PC-9 (cell line): ENCODE data around the gene CRHR2. TPM values are rescaled to one million over a fixed set of nuclear protein-coding genes. Genes with fewer than 3 reads are reported as not detected.

Experiments used
- BruUV-seq: library from RNA; stranded (reverse); fragments of 400-500 nt; replicated peaks from 2 replicates; lab custom pipeline; 2021; lab: Mats Ljungman, UMichigan
- CTCF ChIA-PET: fragments of 300-600 bp; sonication (Branson Sonifier 250); formaldehyde crosslinking; loops from one replicate; lab custom pipeline; 2022; ENCODE audit warnings: antibody characterized with exemption; lab: Charles Lee
- POLR2A ChIA-PET: fragments of 300-600 bp; sonication (Branson Sonifier 250); formaldehyde crosslinking; loops from one replicate; lab custom pipeline; 2022; ENCODE audit warnings: antibody characterized with exemption; ENCODE audit not compliant: unreplicated experiment; lab: Charles Lee
- DNase-seq, 2 experiments: peaks; one replicate each; pipeline versions ENCODE4 v3.0.0 to v3.0.0-alpha.2; 2015 to 2022; ENCODE audit warnings: mixed read lengths in 1 of 2
- H2AFZ ChIP-seq: fragments of 200-600 bp; sonication (generic); 2 replicates; pipeline ENCODE4 v1.8.1; 2017; ENCODE audit warnings: antibody characterized with exemption
- H3F3A ChIP-seq: fragments of 200-600 bp; sonication (generic); 2 replicates; pipeline ENCODE4 v1.8.1; 2017; ENCODE audit warnings: antibody characterized with exemption, mild to moderate bottlenecking, low read depth; ENCODE audit not compliant: insufficient read depth
- H3K27ac ChIP-seq: fragments of 200-600 bp; sonication (generic); 2 replicates; pipeline ENCODE4 v1.6.1; 2016; ENCODE audit warnings: mixed run types
- H3K27me3 ChIP-seq: fragments of 200-600 bp; sonication (generic); 2 replicates; pipeline ENCODE4 v1.6.1; 2016; ENCODE audit warnings: low read depth, mixed run types; ENCODE audit not compliant: insufficient read depth
- H3K36me3 ChIP-seq: fragments of 200-600 bp; sonication (generic); 2 replicates; pipeline ENCODE4 v1.6.1; 2016; ENCODE audit warnings: low read depth, mixed run types
- H3K4me1 ChIP-seq: fragments of 200-600 bp; sonication (generic); replicated peaks from 2 replicates; pipeline ENCODE4 v1.6.1; 2016; ENCODE audit warnings: mixed run types; ENCODE audit not compliant: insufficient read depth
- H3K4me2 ChIP-seq: fragments of 200-600 bp; sonication (generic); 2 replicates; pipeline ENCODE4 v1.6.1; 2017; ENCODE audit warnings: mixed run types
- H3K4me3 ChIP-seq: fragments of 200-600 bp; sonication (generic); 2 replicates; pipeline ENCODE4 v1.6.1; 2016; ENCODE audit warnings: mixed run types
- H3K79me2 ChIP-seq: fragments of 200-600 bp; sonication (generic); 2 replicates; pipeline ENCODE4 v1.6.1; 2017; ENCODE audit warnings: low read depth, mixed run types
- H3K9me2 ChIP-seq: fragments of 200-600 bp; sonication (generic); 2 replicates; pipeline ENCODE4 v1.8.1; 2017; ENCODE audit warnings: mild to moderate bottlenecking; ENCODE audit not compliant: insufficient read depth
- H3K9me3 ChIP-seq: fragments of 200-600 bp; sonication (generic); 2 replicates; pipeline ENCODE4 v1.8.1; 2016; ENCODE audit warnings: low read depth; ENCODE audit not compliant: insufficient read depth
- H4K20me1 ChIP-seq: fragments of 200-600 bp; sonication (generic); 2 replicates; pipeline ENCODE4 v1.8.1; 2017; ENCODE audit not compliant: insufficient read depth
- CTCF ChIP-seq: fragments of 200-600 bp; sonication (generic); conservative IDR thresholded peaks from 2 replicates; pipeline ENCODE4 v1.6.1; 2017; ENCODE audit warnings: mixed run types, antibody characterized with exemption, mild to moderate bottlenecking, moderate library complexity
- EZH2 ChIP-seq: fragments of 200-600 bp; sonication (generic); IDR thresholded peaks from 2 replicates; pipeline ENCODE4 v1.8.0; 2017; ENCODE audit warnings: antibody characterized with exemption, low read depth
- intact Hi-C: fragments of 100-400 bp; cut with micrococcal nuclease; formaldehyde crosslinking; loops from one replicate; pipeline ENCODE4 v1.10.0; 2022; ENCODE audit not compliant: unreplicated experiment
- total RNA-seq: library from RNA; stranded (reverse); gene quantifications from 2 replicates; pipeline ENCODE4 v1.2.3, GENCODE V29; 2021

CRHR2 gene
- total RNA-seq, 1 experiment from 2014 or later: not detected

- Histone ChIP-seq H3K4me1 (no peaks in the 10 kb centered on the region), H4K20me1 (no peaks in the 10 kb centered on the region), H3K9me3 (no peaks in the 10 kb centered on the region), H3K4me2 (no peak overlapping the region), H3K27ac (no peak overlapping the region), H3F3A (no peaks in the 10 kb centered on the region), H3K27me3 (peaks cover 72% of the 10 kb centered on the region), H3K4me3 (no peak overlapping the region), H3K36me3 (no peaks in the 10 kb centered on the region), H3K79me2 (no peaks in the 10 kb centered on the region), H3K9me2 (no peaks in the 10 kb centered on the region), H2AFZ (no peak overlapping the region)
- intact Hi-C loops: no loop called here
- ChIA-PET CTCF (interaction anchor here (0.6 kb wide), 1 partner anchor 312 kb away, joined by 3 read pairs; no protein-coding TSS in a partner anchor), POLR2A (no interaction called here)
- no TSS peak for BruUV-seq
- DNase-seq: no peak
- TF ChIP-seq EZH2: no peak
- no peak for TF ChIP-seq CTCF
These were observed 5.3 kb upstream of the CRHR2 start for GRCh38 chr7:30687604-30688003.

GRCh38 chr7:30684351-30684750, 2.1 kb upstream of the CRHR2 start:
- no TSS peak for BruUV-seq
- CTCF ChIA-PET: no interaction called here
- intact Hi-C loops: no loop called here

GRCh38 chr7:30683816-30684215, 1.6 kb upstream of the CRHR2 start:
- Histone ChIP-seq H3K36me3 (no peaks in the 10 kb centered on the region), H3K4me2 (no peak overlapping the region), H3K9me3 (no peaks in the 10 kb centered on the region), H4K20me1 (peaks cover 4% of the 10 kb centered on the region; the same call in 1 of the 2 replicates), H3F3A (no peaks in the 10 kb centered on the region), H3K9me2 (no peaks in the 10 kb centered on the region), H3K4me3 (no peak overlapping the region), H3K27ac (no peak overlapping the region), H3K79me2 (no peaks in the 10 kb centered on the region), H2AFZ (no peak overlapping the region), H3K4me1 (no peaks in the 10 kb centered on the region), H3K27me3 (peaks cover 65% of the 10 kb centered on the region)
- ChIA-PET POLR2A (no interaction called here), CTCF (no interaction called here)
- no peak for DNase-seq
- BruUV-seq: no TSS peak
- intact Hi-C loops: loop anchor here (2.0 kb wide), 1 partner anchor 57 kb away; no protein-coding TSS in a partner anchor
- TF ChIP-seq EZH2 (no peak), CTCF (no peak)

More at GRCh38 chr7:30684351-30684750, 2.1 kb upstream of the CRHR2 start:
- DNase-seq: no peak
- TF ChIP-seq EZH2 (no peak), CTCF (no peak)
- no peak overlapping the region for H3K4me3 ChIP-seq
- no peaks in the 10 kb centered on the region for H3K9me3 ChIP-seq
- H3F3A ChIP-seq: no peaks in the 10 kb centered on the region
- peaks cover 65% of the 10 kb centered on the region for H3K27me3 ChIP-seq
- H3K27ac ChIP-seq: no peak overlapping the region
- H3K79me2 ChIP-seq: no peaks in the 10 kb centered on the region
- no peaks in the 10 kb centered on the region for H3K36me3 ChIP-seq
- H2AFZ ChIP-seq: no peak overlapping the region
- no peaks in the 10 kb centered on the region for H3K9me2 ChIP-seq
- POLR2A ChIA-PET: no interaction called here
- no peak overlapping the region for H3K4me2 ChIP-seq
- peaks cover 4% of the 10 kb centered on the region; the same call in 1 of the 2 replicates for H4K20me1 ChIP-seq
- no peaks in the 10 kb centered on the region for H3K4me1 ChIP-seq
